ENCODE results near the gene GNAO1.
A peak's percentile ranks its signal among the peaks of the same experiment; 100 is the strongest.

The GNAO1 gene

GRCh38 chr16:56312028-56312300 lies 120.7 kb downstream of the GNAO1 start:
- TF ChIP-seq, protein P1, sequence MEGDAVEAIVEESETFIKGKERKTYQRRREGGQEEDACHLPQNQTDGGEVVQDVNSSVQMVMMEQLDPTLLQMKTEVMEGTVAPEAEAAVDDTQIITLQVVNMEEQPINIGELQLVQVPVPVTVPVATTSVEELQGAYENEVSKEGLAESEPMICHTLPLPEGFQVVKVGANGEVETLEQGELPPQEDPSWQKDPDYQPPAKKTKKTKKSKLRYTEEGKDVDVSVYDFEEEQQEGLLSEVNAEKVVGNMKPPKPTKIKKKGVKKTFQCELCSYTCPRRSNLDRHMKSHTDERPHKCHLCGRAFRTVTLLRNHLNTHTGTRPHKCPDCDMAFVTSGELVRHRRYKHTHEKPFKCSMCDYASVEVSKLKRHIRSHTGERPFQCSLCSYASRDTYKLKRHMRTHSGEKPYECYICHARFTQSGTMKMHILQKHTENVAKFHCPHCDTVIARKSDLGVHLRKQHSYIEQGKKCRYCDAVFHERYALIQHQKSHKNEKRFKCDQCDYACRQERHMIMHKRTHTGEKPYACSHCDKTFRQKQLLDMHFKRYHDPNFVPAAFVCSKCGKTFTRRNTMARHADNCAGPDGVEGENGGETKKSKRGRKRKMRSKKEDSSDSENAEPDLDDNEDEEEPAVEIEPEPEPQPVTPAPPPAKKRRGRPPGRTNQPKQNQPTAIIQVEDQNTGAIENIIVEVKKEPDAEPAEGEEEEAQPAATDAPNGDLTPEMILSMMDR (IDR thresholded peaks at IDR 0.05; ENCODE audit: low read depth, low read length, missing control alignments): no peak
- no peak for DNase-seq (ENCODE audit: low read depth)
- H3K4me3 ChIP-seq (ENCODE audit: low read depth, low read length): no peak overlapping the region

DNA sequence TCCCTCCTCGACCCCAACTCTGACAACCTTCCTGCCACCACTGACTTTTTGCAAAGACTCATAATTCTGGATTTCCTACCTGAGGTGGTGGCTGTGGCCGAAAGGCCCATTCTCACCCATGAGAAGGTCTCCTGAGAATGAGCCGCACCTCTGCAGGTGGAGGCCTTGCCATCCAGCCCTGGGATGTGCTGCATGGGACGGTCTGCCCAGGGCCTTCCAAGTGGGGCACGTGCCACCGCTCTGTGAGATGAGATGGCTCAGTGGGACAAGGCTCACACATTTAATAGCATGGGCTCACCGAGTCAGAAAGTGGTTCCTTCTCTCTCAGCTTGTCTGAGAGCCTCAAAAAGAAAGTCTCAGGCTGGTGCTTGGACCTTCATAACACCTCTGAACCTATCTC lies 121.3 kb downstream of the GNAO1 start:
- no peak overlapping the region for H3K4me3 ChIP-seq (ENCODE audit: low read depth, low read length)
- TF ChIP-seq, protein P1 (IDR thresholded peaks at IDR 0.05; ENCODE audit: low read depth, low read length, missing control alignments): no peak
- DNase-seq (ENCODE audit: low read depth): no peak

GRCh38 chr16:56314244-56314850 lies 123.1 kb downstream of the GNAO1 start:
- TF ChIP-seq, protein P1 (IDR thresholded peaks at IDR 0.05; ENCODE audit: low read depth, low read length, missing control alignments): no peak
- H3K4me3 ChIP-seq (ENCODE audit: low read depth, low read length): no peak overlapping the region
- no peak for DNase-seq (ENCODE audit: low read depth)

DNA sequence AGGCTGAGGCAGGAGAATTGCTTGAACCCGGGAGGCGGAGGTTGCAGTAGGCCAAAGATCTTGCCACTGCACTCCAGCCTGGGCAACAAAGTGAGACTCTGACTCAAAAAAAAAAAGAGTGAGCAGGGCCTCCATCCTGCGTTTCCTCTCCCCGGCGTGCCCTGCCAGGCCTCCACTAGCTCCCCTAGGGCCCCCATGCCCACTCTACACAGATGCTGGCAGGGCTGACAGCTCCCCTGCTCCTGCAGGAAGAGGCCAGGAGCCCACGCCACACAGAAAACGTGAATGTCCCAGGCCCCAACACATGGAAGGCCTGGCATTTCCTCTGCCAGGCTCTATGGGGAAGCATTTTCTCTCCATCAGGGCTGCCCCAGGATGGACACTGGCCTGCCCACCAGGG lies 124.7 kb downstream of the GNAO1 start:
- TF ChIP-seq, protein P1 (IDR thresholded peaks at IDR 0.05; ENCODE audit: low read depth, low read length, missing control alignments): no peak
- DNase-seq (ENCODE audit: low read depth): no peak
- H3K4me3 ChIP-seq (ENCODE audit: low read depth, low read length): no peak overlapping the region

- no peak for DNase-seq (ENCODE audit: low read depth)
- TF ChIP-seq, protein P1 (IDR thresholded peaks at IDR 0.05; ENCODE audit: low read depth, low read length, missing control alignments): no peak
- H3K4me3 ChIP-seq (ENCODE audit: low read depth, low read length): no peak overlapping the region
These were observed 125.3 kb downstream of the GNAO1 start for GRCh38 chr16:56316545-56316944.

DNA sequence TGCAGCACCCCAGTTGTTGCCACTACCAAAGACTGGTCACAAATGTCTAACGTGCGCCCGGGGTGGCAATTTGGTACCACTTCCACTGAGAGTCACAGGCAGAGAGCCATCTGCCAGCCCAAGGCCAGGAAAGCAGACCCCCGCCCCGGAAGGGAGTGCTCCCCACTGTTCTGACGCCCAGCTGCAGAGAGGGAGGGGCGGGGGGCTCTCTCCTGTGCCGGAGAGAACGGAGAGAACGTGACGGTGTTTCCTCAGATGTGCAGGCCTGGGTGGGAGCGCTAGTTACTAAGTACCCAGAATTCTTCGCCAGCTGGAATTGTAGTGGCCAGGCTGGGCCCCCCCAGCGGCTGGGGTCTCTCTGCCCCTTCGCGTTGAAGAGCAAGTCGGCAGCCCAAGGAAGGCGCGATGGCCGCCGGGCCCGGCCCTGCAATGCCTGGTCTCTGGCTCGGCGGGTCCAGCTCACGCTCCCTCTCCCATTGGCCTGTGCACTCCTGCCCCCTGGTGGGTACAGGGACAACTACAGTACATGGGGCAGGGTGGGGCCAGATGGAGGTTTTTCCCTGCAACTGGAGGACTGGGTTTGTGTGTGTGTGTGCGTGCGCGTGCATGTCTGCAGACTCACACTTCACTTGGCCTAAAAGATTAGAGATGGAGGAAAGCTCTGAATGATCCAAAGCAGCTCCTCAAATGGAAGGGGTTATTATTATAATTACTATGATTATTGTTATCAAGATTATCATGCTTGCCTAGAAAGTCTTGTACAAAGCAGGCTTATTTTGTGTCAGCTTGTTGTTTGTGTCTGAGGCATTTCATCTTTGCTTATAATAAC lies 126.9 kb downstream of the GNAO1 start:
- H3K4me3 ChIP-seq (ENCODE audit: low read depth, low read length): no peak overlapping the region
- TF ChIP-seq, protein P1 (IDR thresholded peaks at IDR 0.05; ENCODE audit: low read depth, low read length, missing control alignments): peak; percentile 87
- DNase-seq (ENCODE audit: low read depth): no peak

GRCh38 chr16:56318827-56319140 lies 127.5 kb downstream of the GNAO1 start:
- DNase-seq (ENCODE audit: low read depth): no peak
- H3K4me3 ChIP-seq (ENCODE audit: low read depth, low read length): no peak overlapping the region
- TF ChIP-seq, protein P1 (IDR thresholded peaks at IDR 0.05; ENCODE audit: low read depth, low read length, missing control alignments): no peak

Measured in GM12864 (cell line).